Nephron (organoid): ENCODE data around the gene PITPNC1.

ENCODE experiments used
- H3K27ac Mint-ChIP-seq, 3 experiments: 2 replicates each; pipeline ENCODE4 v1.8.0; 2020; ENCODE audit warnings: mixed read lengths in 3 of 3, mild to moderate bottlenecking in 2 of 3, moderate library complexity in 1 of 3
- H3K27me3 Mint-ChIP-seq: 2 replicates; pipeline ENCODE4 v1.8.0; 2021; ENCODE audit warnings: low read depth, mild to moderate bottlenecking, moderate library complexity, mixed read lengths
- H3K36me3 Mint-ChIP-seq: 2 replicates; pipeline ENCODE4 v1.8.0; 2020; ENCODE audit warnings: low read depth, mixed read lengths
- H3K4me1 Mint-ChIP-seq: 2 replicates; pipeline ENCODE4 v1.8.0; 2020; ENCODE audit warnings: mixed read lengths
- H3K4me3 Mint-ChIP-seq, 3 experiments: 2 replicates each; pipeline ENCODE4 v1.8.0; 2020; ENCODE audit warnings: mild to moderate bottlenecking in 3 of 3, mixed read lengths in 3 of 3, moderate library complexity in 2 of 3
- H3K9me3 Mint-ChIP-seq: 2 replicates; pipeline ENCODE4 v1.8.0; 2020; ENCODE audit warnings: mixed read lengths
- CTCF ChIP-seq, 3 experiments: fragments of 200-600 bp; sonication (generic); IDR thresholded peaks; one replicate each; pipeline ENCODE4 v1.5.0; 2021; ENCODE audit warnings: antibody characterized with exemption in 3 of 3; ENCODE audit not compliant: unreplicated experiment in 3 of 3

Gene PITPNC1

GRCh38 chr17:67663457-67663856, 286.4 kb downstream of the PITPNC1 start:
- Mint-ChIP-seq H3K4me1 (no peaks in the 10 kb centered on the region), H3K27ac (no peak overlapping the region), H3K9me3 (no peaks in the 10 kb centered on the region), H3K27me3 (no peaks in the 10 kb centered on the region), H3K36me3 (peaks cover 13% of the 10 kb centered on the region), H3K4me3 (no peak overlapping the region)
- no peak for TF ChIP-seq CTCF (IDR thresholded peaks at IDR 0.05; ENCODE audit: unreplicated experiment in 3 of 3)

- H3K27me3 Mint-ChIP-seq, result peaks cover 4% of the 10 kb centered on the region
- TF ChIP-seq CTCF (IDR thresholded peaks at IDR 0.05; ENCODE audit: unreplicated experiment in 3 of 3), result no peak
- no peaks in the 10 kb centered on the region for H3K4me1 Mint-ChIP-seq
Measured at GRCh38 chr17:67666028-67666427, 288.9 kb downstream of the PITPNC1 start.

GRCh38 chr17:67666710-67667109, 289.6 kb downstream of the PITPNC1 start:
- TF ChIP-seq CTCF (IDR thresholded peaks at IDR 0.05; ENCODE audit: unreplicated experiment in 3 of 3), result no peak
- Mint-ChIP-seq H3K9me3 (no peaks in the 10 kb centered on the region), H3K27me3 (peaks cover 4% of the 10 kb centered on the region), H3K27ac (no peak overlapping the region), H3K36me3 (no peaks in the 10 kb centered on the region), H3K4me1 (no peaks in the 10 kb centered on the region), H3K4me3 (no peak overlapping the region)

More at GRCh38 chr17:67666028-67666427, 288.9 kb downstream of the PITPNC1 start:
- H3K4me3 Mint-ChIP-seq, result no peak overlapping the region
- H3K27ac Mint-ChIP-seq, result no peak overlapping the region
- H3K9me3 Mint-ChIP-seq, result no peaks in the 10 kb centered on the region
- peaks cover 5% of the 10 kb centered on the region for H3K36me3 Mint-ChIP-seq

- Mint-ChIP-seq H3K9me3 (no peaks in the 10 kb centered on the region), H3K27me3 (peaks cover 4% of the 10 kb centered on the region), H3K36me3 (peaks cover under 1% of the 10 kb centered on the region), H3K4me1 (no peaks in the 10 kb centered on the region), H3K4me3 (no peak overlapping the region), H3K27ac (peak overlapping the region in 1 of 3 experiments; percentile 38)
- TF ChIP-seq CTCF (IDR thresholded peaks at IDR 0.05; ENCODE audit: unreplicated experiment in 3 of 3), result no peak
Measured at GRCh38 chr17:67671493-67671892, 294.4 kb downstream of the PITPNC1 start.

GRCh38 chr17:67672592-67673335, 295.7 kb downstream of the PITPNC1 start:
- no peaks in the 10 kb centered on the region for H3K4me1 Mint-ChIP-seq
- peaks cover 4% of the 10 kb centered on the region for H3K27me3 Mint-ChIP-seq
- no peaks in the 10 kb centered on the region for H3K9me3 Mint-ChIP-seq
- no peak overlapping the region for H3K4me3 Mint-ChIP-seq
- TF ChIP-seq CTCF (IDR thresholded peaks at IDR 0.05; ENCODE audit: unreplicated experiment in 3 of 3), result no peak
- H3K36me3 Mint-ChIP-seq, result peaks cover 5% of the 10 kb centered on the region
- peak overlapping the region in 1 of 3 experiments; percentile 13 for H3K27ac Mint-ChIP-seq

- Mint-ChIP-seq H3K27me3 (no peaks in the 10 kb centered on the region), H3K4me1 (no peaks in the 10 kb centered on the region), H3K36me3 (peaks cover 5% of the 10 kb centered on the region), H3K4me3 (no peak overlapping the region), H3K9me3 (no peaks in the 10 kb centered on the region), H3K27ac (no peak overlapping the region)
- TF ChIP-seq CTCF (IDR thresholded peaks at IDR 0.05; ENCODE audit: unreplicated experiment in 3 of 3), result no peak
Measured at GRCh38 chr17:67675481-67675880, 298.4 kb downstream of the PITPNC1 start.
